DND-41 (cell line): ENCODE measurements around the gene TMEM38A.

Experiments used
- ATAC-seq: fragments of 200-7000 bp; cut with Tn5 transposase; 3 replicates; pipeline ENCODE4 v1.9.1; 2021; ENCODE audit warnings: low read depth; ENCODE audit not compliant: insufficient read depth
- DNase-seq: peaks from one replicate; pipeline ENCODE4 v3.0.0-alpha.2; 2020
- H2AFZ ChIP-seq: 2 replicates; pipeline ENCODE4 v1.6.0; 2012; ENCODE audit warnings: low read depth, low read length
- H3K27ac ChIP-seq: 2 replicates; pipeline ENCODE4 v1.5.1; 2012; ENCODE audit warnings: low read length, inconsistent platforms
- H3K27me3 ChIP-seq: fragments of 200-600 bp; sonication (generic); 2 replicates; pipeline ENCODE4 v1.6.0; 2012; ENCODE audit warnings: low read length, mild to moderate bottlenecking, inconsistent platforms; ENCODE audit not compliant: insufficient read depth, poor library complexity
- H3K36me3 ChIP-seq: 2 replicates; pipeline ENCODE4 v1.5.1; 2012; ENCODE audit warnings: low read length, inconsistent platforms; ENCODE audit not compliant: insufficient read depth
- H3K4me1 ChIP-seq: 2 replicates; pipeline ENCODE4 v1.5.1; 2012; ENCODE audit warnings: mild to moderate bottlenecking, low read length; ENCODE audit not compliant: insufficient read depth
- H3K4me2 ChIP-seq: 2 replicates; pipeline ENCODE4 v1.6.0; 2012; ENCODE audit warnings: mild to moderate bottlenecking, moderate library complexity, low read length, inconsistent platforms; ENCODE audit not compliant: insufficient read depth
- H3K4me3 ChIP-seq, 2 experiments: fragments of 200-600 bp in 1 of 2; shearing (Covaris generic) in 1 of 2; 2 replicates each; pipeline ENCODE4 v1.5.1; 2012 to 2016; ENCODE audit warnings: inconsistent platforms in 2 of 2, low read length in 2 of 2, mild to moderate bottlenecking in 2 of 2, low read depth in 1 of 2, moderate library complexity in 1 of 2
- H3K79me2 ChIP-seq: 2 replicates; pipeline ENCODE4 v1.6.0; 2012; ENCODE audit warnings: low read length, inconsistent platforms; ENCODE audit not compliant: insufficient read depth
- H3K9ac ChIP-seq: 2 replicates; pipeline ENCODE4 v1.6.0; 2012; ENCODE audit warnings: low read depth, mild to moderate bottlenecking, inconsistent platforms, low read length, moderate library complexity
- H3K9me3 ChIP-seq: 2 replicates; pipeline ENCODE4 v1.5.1; 2012; ENCODE audit warnings: low read length, moderate library complexity, mild to moderate bottlenecking, inconsistent platforms; ENCODE audit not compliant: insufficient read depth, severe bottlenecking
- H4K20me1 ChIP-seq: 2 replicates; pipeline ENCODE4 v1.6.0; 2012; ENCODE audit warnings: low read length; ENCODE audit not compliant: insufficient read depth
- CTCF ChIP-seq: IDR thresholded peaks from 2 replicates; pipeline ENCODE4 v1.5.1; 2012; ENCODE audit warnings: borderline replicate concordance, low read length, moderate library complexity, mild to moderate bottlenecking; ENCODE audit not compliant: poor library complexity, severe bottlenecking; ENCODE audit errors: extremely low read depth
- EZH2 ChIP-seq: IDR thresholded peaks from 3 replicates; pipeline ENCODE4 v1.6.1; 2012; ENCODE audit warnings: borderline replicate concordance, low read depth, mild to moderate bottlenecking, moderate library complexity, low read length, inconsistent platforms; ENCODE audit not compliant: severe bottlenecking

Gene TMEM38A

GRCh38 chr19:16614941-16615340 is 46.0 kb upstream of the TMEM38A start:
- TF ChIP-seq EZH2: no peak
- TF ChIP-seq CTCF: no peak
- Histone ChIP-seq H3K9me3 (no peaks in the 10 kb centered on the region), H3K27ac (peak overlapping the region; percentile 13; the same call in 1 of the 2 replicates), H3K4me2 (no peak overlapping the region), H3K9ac (no peak overlapping the region), H3K4me3 (no peak overlapping the region), H3K27me3 (no peaks in the 10 kb centered on the region), H3K4me1 (no peaks in the 10 kb centered on the region; the same call in 1 of the 2 replicates), H2AFZ (no peak overlapping the region), H4K20me1 (peaks cover 92% of the 10 kb centered on the region), H3K36me3 (no peaks in the 10 kb centered on the region), H3K79me2 (peaks cover 100% of the 10 kb centered on the region)
- ATAC-seq (no peak), DNase-seq (no peak)

- DNase-seq (no peak), ATAC-seq (no peak)
- no peaks in the 10 kb centered on the region for H3K36me3 ChIP-seq
- no peak overlapping the region for H3K4me3 ChIP-seq
- H4K20me1 ChIP-seq: peaks cover 95% of the 10 kb centered on the region
- H3K4me2 ChIP-seq: no peak overlapping the region
- no peak overlapping the region for H3K9ac ChIP-seq
- H3K4me1 ChIP-seq: no peaks in the 10 kb centered on the region; the same call in 1 of the 2 replicates
- H3K9me3 ChIP-seq: no peaks in the 10 kb centered on the region
- H3K27ac ChIP-seq: no peak overlapping the region
- H3K27me3 ChIP-seq: no peaks in the 10 kb centered on the region
- H2AFZ ChIP-seq: no peak overlapping the region
- peaks cover 100% of the 10 kb centered on the region for H3K79me2 ChIP-seq
- TF ChIP-seq CTCF (no peak), EZH2 (no peak)
Measured at GRCh38 chr19:16615808-16616207, 45.1 kb upstream of the TMEM38A start.

- Histone ChIP-seq H3K4me2 (no peak overlapping the region), H3K27ac (no peak overlapping the region), H3K79me2 (peaks cover 100% of the 10 kb centered on the region), H3K4me1 (no peaks in the 10 kb centered on the region; the same call in 1 of the 2 replicates), H3K9ac (no peak overlapping the region), H4K20me1 (peaks cover 95% of the 10 kb centered on the region), H3K36me3 (peaks cover 10% of the 10 kb centered on the region), H3K9me3 (no peaks in the 10 kb centered on the region), H2AFZ (no peak overlapping the region), H3K27me3 (no peaks in the 10 kb centered on the region), H3K4me3 (no peak overlapping the region)
- TF ChIP-seq CTCF (no peak), EZH2 (no peak)
- ATAC-seq (no peak), DNase-seq (no peak)
Measured at GRCh38 chr19:16618248-16618647, 42.7 kb upstream of the TMEM38A start.

GRCh38 chr19:16619457-16619856 is 41.5 kb upstream of the TMEM38A start:
- Histone ChIP-seq H4K20me1 (peaks cover 97% of the 10 kb centered on the region), H3K9me3 (no peaks in the 10 kb centered on the region), H3K4me2 (no peak overlapping the region), H3K4me1 (no peaks in the 10 kb centered on the region; the same call in 1 of the 2 replicates), H3K36me3 (peaks cover 21% of the 10 kb centered on the region), H3K27me3 (no peaks in the 10 kb centered on the region), H2AFZ (no peak overlapping the region), H3K27ac (no peak overlapping the region; the same call in 1 of the 2 replicates), H3K9ac (no peak overlapping the region), H3K79me2 (peaks cover 100% of the 10 kb centered on the region), H3K4me3 (no peak overlapping the region)
- ATAC-seq (no peak), DNase-seq (no peak)
- no peak for TF ChIP-seq CTCF
- TF ChIP-seq EZH2: no peak
